GM21723 (cell line): Measurements from ENCODE around the gene CACNB2.

Experiments
- ATAC-seq: cut with Tn5 transposase; IDR thresholded peaks from one replicate; pipeline ENCODE4 v1.9.1; 2021; ENCODE audit warnings: mild to moderate bottlenecking, moderate library complexity; ENCODE audit not compliant: unreplicated experiment

Gene CACNB2

GRCh38 chr10:18224626-18225445, 84.6 kb downstream of the CACNB2 start:
- no peak for ATAC-seq

- no peak for ATAC-seq
Measured at GRCh38 chr10:18226336-18226735, 86.1 kb downstream of the CACNB2 start.

GRCh38 chr10:18229826-18230225, 89.6 kb downstream of the CACNB2 start:
- ATAC-seq, result no peak

GRCh38 chr10:18230794-18231193, 90.6 kb downstream of the CACNB2 start:
- ATAC-seq, result no peak

- ATAC-seq, result no peak
Measured at GRCh38 chr10:18231480-18231879, 91.3 kb downstream of the CACNB2 start.

- no peak for ATAC-seq
Measured at GRCh38 chr10:18233775-18234174, 93.6 kb downstream of the CACNB2 start.

- no peak for ATAC-seq
Measured at GRCh38 chr10:18235477-18235876, 95.3 kb downstream of the CACNB2 start.

- no peak for ATAC-seq
Measured at GRCh38 chr10:18236756-18237155, 96.5 kb downstream of the CACNB2 start.

- ATAC-seq, result no peak
Measured at GRCh38 chr10:18238870-18239485, 98.8 kb downstream of the CACNB2 start.

GRCh38 chr10:18240185-18240882, 100.1 kb downstream of the CACNB2 start:
- no peak for ATAC-seq

GRCh38 chr10:18246967-18247366, 106.7 kb downstream of the CACNB2 start:
- no peak for ATAC-seq

GRCh38 chr10:18252086-18252485, 111.9 kb downstream of the CACNB2 start:
- ATAC-seq, result no peak

GRCh38 chr10:18254086-18254485, 113.9 kb downstream of the CACNB2 start:
- ATAC-seq, result no peak

GRCh38 chr10:18254692-18255091, 114.5 kb downstream of the CACNB2 start:
- no peak for ATAC-seq

GRCh38 chr10:18260310-18260922, 120.2 kb downstream of the CACNB2 start:
- ATAC-seq, result no peak

GRCh38 chr10:18261063-18261610, 120.9 kb downstream of the CACNB2 start:
- ATAC-seq, result no peak

- no peak for ATAC-seq
Measured at GRCh38 chr10:18261768-18262231, 121.6 kb downstream of the CACNB2 start.

- ATAC-seq, result no peak
Measured at GRCh38 chr10:18264466-18265050, 124.3 kb downstream of the CACNB2 start.

- no peak for ATAC-seq
Measured at GRCh38 chr10:18268005-18268404, 127.8 kb downstream of the CACNB2 start.

- ATAC-seq, result no peak
Measured at GRCh38 chr10:18271491-18271890, 131.3 kb downstream of the CACNB2 start.

- no peak for ATAC-seq
Measured at GRCh38 chr10:18273039-18273438, 132.8 kb downstream of the CACNB2 start.
